LNCaP clone FGC (cell line): ENCODE data around the gene SCD5.

Experiments used
- DNase-seq: peaks from one replicate; pipeline ENCODE4 v3.0.0-alpha.2; 2011; ENCODE audit warnings: low read depth
- H3K4me3 ChIP-seq: 2 replicates; pipeline ENCODE4 v1.5.1; 2011; ENCODE audit warnings: mild to moderate bottlenecking, low read depth, low read length, control low read depth
- TF ChIP-seq, protein P1 (sequence below): IDR thresholded peaks from 2 replicates; pipeline ENCODE4 v1.5.1; 2012; ENCODE audit warnings: mild to moderate bottlenecking; ENCODE audit not compliant: control insufficient read depth, insufficient read depth; ENCODE audit errors: extremely low read depth

Gene SCD5

DNA sequence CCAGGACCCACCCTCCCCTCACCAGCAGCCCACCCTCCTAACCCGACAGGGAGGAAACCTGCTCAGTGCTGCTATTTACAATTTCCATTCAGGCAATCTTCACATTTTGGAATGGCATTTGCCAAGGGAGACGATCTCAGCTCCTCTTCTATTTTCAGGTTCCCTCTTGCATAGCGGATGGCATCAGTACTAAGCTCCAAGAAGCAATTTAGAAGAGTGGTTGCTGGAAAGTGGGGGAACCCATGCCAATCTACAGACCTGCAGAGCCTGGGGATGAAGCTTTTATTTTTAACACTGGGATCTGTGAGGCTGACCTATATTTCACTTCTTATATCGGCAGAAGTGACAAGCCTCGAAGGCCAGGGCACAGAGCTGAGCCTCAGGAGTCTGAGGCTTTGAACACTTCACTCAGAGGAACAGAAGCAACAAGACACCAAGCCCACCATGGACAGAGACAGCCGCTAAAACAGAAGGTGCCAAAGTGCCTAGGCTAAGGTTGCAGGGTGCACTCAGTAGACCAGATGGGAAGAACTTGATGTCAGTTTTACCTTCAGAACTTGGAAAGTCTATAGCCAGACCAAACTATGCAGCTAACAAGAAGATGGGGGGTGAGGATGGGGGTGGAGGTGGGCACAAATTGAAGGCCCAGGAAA, 44.0 kb downstream of the SCD5 start:
- no peak overlapping the region for H3K4me3 ChIP-seq
- TF ChIP-seq, protein P1, sequence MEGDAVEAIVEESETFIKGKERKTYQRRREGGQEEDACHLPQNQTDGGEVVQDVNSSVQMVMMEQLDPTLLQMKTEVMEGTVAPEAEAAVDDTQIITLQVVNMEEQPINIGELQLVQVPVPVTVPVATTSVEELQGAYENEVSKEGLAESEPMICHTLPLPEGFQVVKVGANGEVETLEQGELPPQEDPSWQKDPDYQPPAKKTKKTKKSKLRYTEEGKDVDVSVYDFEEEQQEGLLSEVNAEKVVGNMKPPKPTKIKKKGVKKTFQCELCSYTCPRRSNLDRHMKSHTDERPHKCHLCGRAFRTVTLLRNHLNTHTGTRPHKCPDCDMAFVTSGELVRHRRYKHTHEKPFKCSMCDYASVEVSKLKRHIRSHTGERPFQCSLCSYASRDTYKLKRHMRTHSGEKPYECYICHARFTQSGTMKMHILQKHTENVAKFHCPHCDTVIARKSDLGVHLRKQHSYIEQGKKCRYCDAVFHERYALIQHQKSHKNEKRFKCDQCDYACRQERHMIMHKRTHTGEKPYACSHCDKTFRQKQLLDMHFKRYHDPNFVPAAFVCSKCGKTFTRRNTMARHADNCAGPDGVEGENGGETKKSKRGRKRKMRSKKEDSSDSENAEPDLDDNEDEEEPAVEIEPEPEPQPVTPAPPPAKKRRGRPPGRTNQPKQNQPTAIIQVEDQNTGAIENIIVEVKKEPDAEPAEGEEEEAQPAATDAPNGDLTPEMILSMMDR = no peak
- no peak for DNase-seq

DNA sequence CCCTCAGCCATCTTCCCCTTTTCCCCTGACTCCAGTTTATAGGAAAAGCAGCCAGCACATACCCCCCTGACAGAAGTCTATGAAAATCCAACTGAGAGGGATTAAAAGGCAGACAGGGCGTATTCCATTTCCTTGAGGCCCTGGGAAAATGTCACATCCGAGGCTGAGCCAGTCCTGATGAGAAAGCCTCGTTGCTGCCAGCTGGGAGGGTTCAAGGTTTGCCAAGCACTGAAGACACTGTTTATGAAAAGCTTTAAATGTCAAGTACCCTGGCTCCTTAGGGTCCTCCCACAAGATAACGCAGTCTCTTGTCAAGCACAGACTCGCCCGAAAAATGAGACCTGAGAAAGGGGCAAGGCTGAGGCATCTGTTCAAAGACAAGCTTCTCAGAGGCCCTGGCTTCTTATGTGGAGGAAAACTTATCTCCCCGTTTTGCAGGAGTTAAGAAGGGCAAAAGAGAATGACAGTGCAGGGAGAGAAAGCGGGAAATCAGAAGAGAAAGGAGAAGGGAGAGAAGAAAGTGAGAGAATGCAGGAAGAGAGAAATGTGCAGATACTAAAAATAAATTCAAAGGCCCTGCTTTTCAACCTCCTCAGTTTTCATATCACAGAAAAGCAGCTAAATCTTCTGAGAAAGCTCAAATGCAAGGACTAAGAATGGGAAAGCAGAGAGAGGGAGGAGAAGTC, 44.7 kb downstream of the SCD5 start:
- TF ChIP-seq, protein P1 = no peak
- DNase-seq = no peak

DNA sequence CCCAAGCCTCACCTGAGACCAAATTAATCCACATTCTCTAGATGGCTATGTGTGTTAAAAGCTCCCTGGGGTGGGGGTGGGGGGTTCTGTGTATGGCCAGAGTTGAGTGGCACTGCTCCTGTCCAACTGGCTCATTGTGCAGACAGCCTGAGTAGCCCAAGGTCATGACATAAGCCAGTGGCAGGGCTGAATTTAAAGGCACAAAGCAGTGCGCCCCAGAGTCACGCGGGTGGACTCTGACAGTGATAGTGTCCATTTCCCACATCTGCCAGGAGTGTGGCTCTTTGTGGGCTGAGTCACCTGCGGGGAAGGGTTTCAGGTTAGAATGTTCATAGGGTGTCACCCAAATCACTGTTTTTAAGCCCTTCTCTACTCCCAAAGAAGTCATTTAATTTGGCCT, 45.4 kb downstream of the SCD5 start:
- no peak overlapping the region for H3K4me3 ChIP-seq
- no peak for DNase-seq
- TF ChIP-seq, protein P1 = no peak

More for the DNA sequence above, 44.7 kb downstream of the SCD5 start:
- no peak overlapping the region for H3K4me3 ChIP-seq

- H3K4me3 ChIP-seq = no peak overlapping the region
- TF ChIP-seq, protein P1 = no peak
- no peak for DNase-seq
Measured at GRCh38 chr4:82748810-82749470, 49.7 kb downstream of the SCD5 start.

- no peak for DNase-seq
- TF ChIP-seq, protein P1 = no peak
- no peak overlapping the region for H3K4me3 ChIP-seq
Measured at GRCh38 chr4:82747686-82748575, 50.7 kb downstream of the SCD5 start.

DNA sequence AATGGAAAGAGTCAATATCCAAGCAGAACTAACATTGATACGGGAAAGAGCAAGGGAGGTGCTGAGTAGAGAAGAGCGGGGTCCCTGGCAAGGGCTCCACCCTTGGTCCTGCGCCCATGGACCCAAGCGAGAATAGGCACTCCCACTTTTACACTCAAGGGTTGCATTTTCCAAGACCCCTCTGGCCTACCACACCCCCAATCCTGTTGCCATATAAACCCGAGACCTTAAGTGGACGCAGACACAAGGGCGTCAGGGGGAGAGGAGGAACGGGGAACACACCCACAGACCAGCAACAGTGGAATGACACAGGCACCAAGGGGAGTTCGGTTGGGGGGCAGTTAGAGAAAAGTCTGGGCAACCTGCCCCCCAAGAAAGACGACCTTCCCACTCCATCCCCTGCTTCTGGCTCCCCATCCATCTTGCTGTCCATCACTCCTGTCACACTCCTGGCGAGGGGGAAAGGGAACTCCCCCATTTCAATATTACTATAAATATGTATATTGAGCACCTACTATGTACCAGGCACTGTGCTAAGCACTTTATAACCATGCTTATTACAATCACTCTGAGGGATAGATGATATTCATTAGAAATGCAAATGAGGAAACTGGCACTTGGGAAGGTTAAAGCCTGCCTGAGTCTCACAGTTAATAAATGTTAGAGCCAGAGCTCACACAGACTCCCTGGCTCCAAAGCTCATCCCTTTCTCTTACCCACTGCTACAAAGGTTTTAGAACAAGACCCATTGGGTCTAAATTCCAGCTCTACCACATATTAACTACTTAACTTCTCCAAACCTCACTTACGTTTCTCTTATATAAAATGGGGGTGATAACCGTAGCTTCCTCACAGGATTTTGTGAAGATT, 51.7 kb downstream of the SCD5 start:
- DNase-seq = no peak
- TF ChIP-seq, protein P1 = no peak
- no peak overlapping the region for H3K4me3 ChIP-seq
